ENCODE data around the gene RELL2.

GRCh38 chr5:141654298-141654697 is 17.5 kb downstream of the RELL2 start:
- TF ChIP-seq CTCF (IDR thresholded peaks at IDR 0.05 in 8 of 11, conservative IDR thresholded peaks at IDR 0.05 in 3 of 11), result no peak
- no peak for TF ChIP-seq POLR2AphosphoS5 (IDR thresholded peaks at IDR 0.05)
